Muscle layer of duodenum (tissue), 2 donors: ENCODE data around the gene POFUT2.

Experiments used
- H3K27ac ChIP-seq: one replicate; pipeline ENCODE4 v1.7.0; 2013; ENCODE audit warnings: mild to moderate bottlenecking, low read length
- H3K27me3 ChIP-seq: one replicate; pipeline ENCODE4 v1.7.0; 2013; ENCODE audit warnings: low read depth, mild to moderate bottlenecking, control low read depth, low read length
- H3K36me3 ChIP-seq, 2 donors: one replicate each; pipeline ENCODE4 v1.7.0; 2013; ENCODE audit warnings: low read length in 2 of 2, control low read depth in 1 of 2, mild to moderate bottlenecking in 1 of 2; ENCODE audit not compliant: insufficient read depth in 2 of 2, control insufficient read depth in 1 of 2
- H3K4me1 ChIP-seq, 2 donors: one replicate each; pipeline ENCODE4 v1.7.0; 2013; ENCODE audit warnings: low read length in 2 of 2, mild to moderate bottlenecking in 2 of 2, control low read depth in 1 of 2, moderate library complexity in 1 of 2; ENCODE audit not compliant: insufficient read depth in 2 of 2, control insufficient read depth in 1 of 2
- H3K4me3 ChIP-seq, 2 donors: one replicate each; pipeline ENCODE4 v1.7.0; 2013; ENCODE audit warnings: low read length in 2 of 2, low read depth in 1 of 2, mild to moderate bottlenecking in 1 of 2
- H3K9me3 ChIP-seq, 2 donors: one replicate each; pipeline ENCODE4 v1.7.0; 2013; ENCODE audit warnings: low read length in 2 of 2, control low read depth in 1 of 2, mild to moderate bottlenecking in 1 of 2; ENCODE audit not compliant: control insufficient read depth in 1 of 2
- donor health status: healthy.

POFUT2 gene

GRCh38 chr21:45262041-45262581 is 25.6 kb downstream of the POFUT2 start:
- H3K4me3 ChIP-seq: no peak overlapping the region
- H3K9me3 ChIP-seq: no peaks in the 10 kb centered on the region
- H3K27ac ChIP-seq: no peak overlapping the region
- H3K27me3 ChIP-seq: no peaks in the 10 kb centered on the region
- peaks cover 21 to 48% of the 10 kb centered on the region in 2 donors for H3K36me3 ChIP-seq
- peaks cover 0 to 7% of the 10 kb centered on the region in 2 donors for H3K4me1 ChIP-seq

GRCh38 chr21:45261093-45261492 is 26.6 kb downstream of the POFUT2 start:
- no peak overlapping the region for H3K4me3 ChIP-seq
- H3K27me3 ChIP-seq: no peaks in the 10 kb centered on the region
- H3K36me3 ChIP-seq: peaks cover 13 to 38% of the 10 kb centered on the region in 2 donors
- H3K9me3 ChIP-seq: no peaks in the 10 kb centered on the region
- peaks cover 0 to 9% of the 10 kb centered on the region in 2 donors for H3K4me1 ChIP-seq
- H3K27ac ChIP-seq: no peak overlapping the region

GRCh38 chr21:45260191-45260825 is 27.4 kb downstream of the POFUT2 start:
- Histone ChIP-seq H3K36me3 (peaks cover 9 to 30% of the 10 kb centered on the region in 2 donors), H3K27ac (no peak overlapping the region), H3K4me1 (peaks cover 0 to 9% of the 10 kb centered on the region in 2 donors), H3K9me3 (no peaks in the 10 kb centered on the region), H3K27me3 (no peaks in the 10 kb centered on the region), H3K4me3 (no peak overlapping the region)

- peaks cover 0 to 9% of the 10 kb centered on the region in 2 donors for H3K4me1 ChIP-seq
- H3K36me3 ChIP-seq: peaks cover 9 to 20% of the 10 kb centered on the region in 2 donors
- H3K4me3 ChIP-seq: no peak overlapping the region
- no peaks in the 10 kb centered on the region for H3K27me3 ChIP-seq
- H3K9me3 ChIP-seq: no peaks in the 10 kb centered on the region
- H3K27ac ChIP-seq: no peak overlapping the region
These were observed 28.4 kb downstream of the POFUT2 start for GRCh38 chr21:45259206-45259840.

- H3K36me3 ChIP-seq: peaks cover under 1 to 11% of the 10 kb centered on the region in 2 donors
- H3K4me3 ChIP-seq: no peak overlapping the region
- no peak overlapping the region for H3K27ac ChIP-seq
- H3K4me1 ChIP-seq: peaks cover 0 to 9% of the 10 kb centered on the region in 2 donors
- no peaks in the 10 kb centered on the region for H3K9me3 ChIP-seq
- no peaks in the 10 kb centered on the region for H3K27me3 ChIP-seq
These were observed 29.2 kb downstream of the POFUT2 start for GRCh38 chr21:45258466-45258865.

- peaks cover 0 to 6% of the 10 kb centered on the region in 2 donors for H3K36me3 ChIP-seq
- no peak overlapping the region for H3K4me3 ChIP-seq
- H3K9me3 ChIP-seq: no peaks in the 10 kb centered on the region
- H3K4me1 ChIP-seq: peaks cover 0 to 9% of the 10 kb centered on the region in 2 donors
- H3K27ac ChIP-seq: no peak overlapping the region
- H3K27me3 ChIP-seq: no peaks in the 10 kb centered on the region
These were observed 29.9 kb downstream of the POFUT2 start for GRCh38 chr21:45257673-45258341.

- Histone ChIP-seq H3K27ac (no peak overlapping the region), H3K36me3 (peaks cover 0 to 6% of the 10 kb centered on the region in 2 donors), H3K4me3 (no peak overlapping the region), H3K9me3 (no peaks in the 10 kb centered on the region), H3K27me3 (no peaks in the 10 kb centered on the region), H3K4me1 (peaks cover 0 to 9% of the 10 kb centered on the region in 2 donors)
These were observed 30.6 kb downstream of the POFUT2 start for GRCh38 chr21:45256912-45257672.

GRCh38 chr21:45256021-45256911 is 31.4 kb downstream of the POFUT2 start:
- Histone ChIP-seq H3K4me3 (no peak overlapping the region), H3K27me3 (no peaks in the 10 kb centered on the region), H3K9me3 (no peaks in the 10 kb centered on the region), H3K27ac (no peak overlapping the region), H3K4me1 (peaks cover 0 to 9% of the 10 kb centered on the region in 2 donors), H3K36me3 (no peaks in the 10 kb centered on the region)

- H3K36me3 ChIP-seq: no peaks in the 10 kb centered on the region
- H3K9me3 ChIP-seq: no peaks in the 10 kb centered on the region
- no peaks in the 10 kb centered on the region for H3K27me3 ChIP-seq
- no peak overlapping the region for H3K4me3 ChIP-seq
- H3K27ac ChIP-seq: no peak overlapping the region
- peaks cover 0 to 9% of the 10 kb centered on the region in 2 donors for H3K4me1 ChIP-seq
These were observed 32.2 kb downstream of the POFUT2 start for GRCh38 chr21:45255381-45256020.

GRCh38 chr21:45254460-45254930 is 33.2 kb downstream of the POFUT2 start:
- H3K27ac ChIP-seq: no peak overlapping the region
- no peaks in the 10 kb centered on the region for H3K36me3 ChIP-seq
- no peaks in the 10 kb centered on the region for H3K9me3 ChIP-seq
- no peaks in the 10 kb centered on the region for H3K27me3 ChIP-seq
- H3K4me3 ChIP-seq: no peak overlapping the region
- peaks cover 0 to 9% of the 10 kb centered on the region in 2 donors for H3K4me1 ChIP-seq
